ENCODE measurements around the gene ATP6AP2. TPM values are rescaled to one million over a fixed set of nuclear protein-coding genes. Genes with fewer than 3 reads are reported as not detected.

ATP6AP2 gene
- total RNA-seq, 1 experiment from 2014 or later, result 62.0 TPM

- H3K79me2 ChIP-seq (ENCODE audit: insufficient read depth, low read length), result no peaks in the 10 kb centered on the region
- no peak overlapping the region for H3K27ac ChIP-seq (ENCODE audit: low read depth, low read length)
- no peak overlapping the region for H3K4me3 ChIP-seq (replicated peaks in 1 of 2; ENCODE audit: low read depth in 1 of 2, low read length in 2 of 2)
- H3K36me3 ChIP-seq (ENCODE audit: control insufficient read depth in 1 of 2, insufficient read depth in 2 of 2, low read length in 2 of 2), result peaks cover 0 to 3% of the 10 kb centered on the region in 2 experiments; a peak in 1 of 4 replicates
- no peaks in the 10 kb centered on the region for H3K9me3 ChIP-seq (ENCODE audit: control insufficient read depth in 1 of 2, insufficient read depth in 1 of 2, low read depth in 1 of 2, low read length in 2 of 2)
- H3K4me1 ChIP-seq (ENCODE audit: control insufficient read depth in 1 of 2, insufficient read depth in 2 of 2, low read length in 2 of 2), result no peaks in the 10 kb centered on the region
- ATAC-seq (no peak), DNase-seq (ENCODE audit: low read depth, low spot score) (no peak)
- BruUV-seq (replicated peaks), result no TSS peak
- no peak overlapping the region for H3K9ac ChIP-seq (ENCODE audit: low read length)
- ChIA-PET RAD21 (ENCODE audit: low non-redundant PET in 1 of 2, low total read pairs in 2 of 2, uncharacterized antibody in 2 of 2, unreplicated experiment in 2 of 2) (no interaction called here), CTCF (no interaction called here), POLR2A (no interaction called here)
- H3K4me2 ChIP-seq (ENCODE audit: low read length), result no peak overlapping the region
- no peak for TF ChIP-seq ZNF274 (IDR thresholded peaks at IDR 0.05; ENCODE audit: low read depth, low read length)
- no peak for TF ChIP-seq POLR2A (IDR thresholded peaks at IDR 0.05; ENCODE audit: borderline replicate concordance, extremely low read depth, insufficient read depth, insufficient read length)
- TF ChIP-seq FOSL1 (IDR thresholded peaks at IDR 0.05; ENCODE audit: low read depth), result no peak
- no peak for TF ChIP-seq SP1 (IDR thresholded peaks at IDR 0.05; ENCODE audit: low read depth)
- TF ChIP-seq CBX3 (IDR thresholded peaks at IDR 0.05; ENCODE audit: low read depth), result no peak
- TF ChIP-seq EGR1 (IDR thresholded peaks at IDR 0.05; ENCODE audit: low read depth), result no peak
- no peak for TF ChIP-seq JUND (IDR thresholded peaks at IDR 0.05)
- intact Hi-C loops (cut with micrococcal nuclease), result no loop called here
- H3K9me2 ChIP-seq (ENCODE audit: insufficient read depth), result no peaks in the 10 kb centered on the region
- no peaks in the 10 kb centered on the region for H3K27me3 ChIP-seq (ENCODE audit: insufficient read depth, low read length)
- H2AFZ ChIP-seq (ENCODE audit: low read depth, low read length, poor library complexity, severe bottlenecking), result no peak overlapping the region
- no peaks in the 10 kb centered on the region for H4K20me1 ChIP-seq (ENCODE audit: insufficient read depth)
These were observed 22.7 kb downstream of the ATP6AP2 start for GRCh38 chrX:40603446-40603845.

- intact Hi-C loops (cut with micrococcal nuclease), result no loop called here
- no peaks in the 10 kb centered on the region for H3K4me1 ChIP-seq (ENCODE audit: control insufficient read depth in 1 of 2, insufficient read depth in 2 of 2, low read length in 2 of 2)
- TF ChIP-seq ELF1 (IDR thresholded peaks at IDR 0.05; ENCODE audit: borderline replicate concordance, low read depth), result no peak
- TF ChIP-seq SIN3A (IDR thresholded peaks at IDR 0.05; ENCODE audit: low read depth), result no peak
- no peak for TF ChIP-seq SP1 (IDR thresholded peaks at IDR 0.05; ENCODE audit: low read depth)
- no peak for TF ChIP-seq ATF3 (IDR thresholded peaks at IDR 0.05)
- no peak for TF ChIP-seq SRF (IDR thresholded peaks at IDR 0.05; ENCODE audit: low read depth)
- TF ChIP-seq POLR2A (IDR thresholded peaks at IDR 0.05; ENCODE audit: borderline replicate concordance, extremely low read depth, insufficient read depth, insufficient read length), result no peak
- TF ChIP-seq YY1 (IDR thresholded peaks at IDR 0.05; ENCODE audit: extremely low read depth, insufficient replicate concordance, low read depth, low read length), result no peak
- TF ChIP-seq REST (IDR thresholded peaks at IDR 0.05; ENCODE audit: low read depth), result no peak
- no peak for TF ChIP-seq TCF7L2 (IDR thresholded peaks at IDR 0.05; ENCODE audit: borderline replicate concordance, extremely low read depth, insufficient read depth, insufficient read length)
- TF ChIP-seq JUND (IDR thresholded peaks at IDR 0.05), result no peak
- TF ChIP-seq CBX3 (IDR thresholded peaks at IDR 0.05; ENCODE audit: low read depth), result no peak
- no peak for TF ChIP-seq RAD21 (IDR thresholded peaks at IDR 0.05; ENCODE audit: low read depth)
- TF ChIP-seq ZBTB33 (IDR thresholded peaks at IDR 0.05; ENCODE audit: extremely low read depth, insufficient replicate concordance, low read length), result no peak
- no peak for TF ChIP-seq EZH2phosphoT487 (IDR thresholded peaks at IDR 0.05; ENCODE audit: borderline replicate concordance)
These were observed 26.6 kb downstream of the ATP6AP2 start for GRCh38 chrX:40607381-40607780.

More at GRCh38 chrX:40607381-40607780, 26.6 kb downstream of the ATP6AP2 start:
- CTCF ChIA-PET, result no interaction called here
- no peak overlapping the region for H3K4me3 ChIP-seq (replicated peaks in 1 of 2; ENCODE audit: low read depth in 1 of 2, low read length in 2 of 2)
- POLR2A ChIA-PET, result no interaction called here
- no peak overlapping the region for H3K9ac ChIP-seq (ENCODE audit: low read length)
- H3K9me2 ChIP-seq (ENCODE audit: insufficient read depth), result no peaks in the 10 kb centered on the region
- H3K27me3 ChIP-seq (ENCODE audit: insufficient read depth, low read length), result no peaks in the 10 kb centered on the region
- RAD21 ChIA-PET (ENCODE audit: low non-redundant PET in 1 of 2, low total read pairs in 2 of 2, uncharacterized antibody in 2 of 2, unreplicated experiment in 2 of 2), result no interaction called here
- H3K4me2 ChIP-seq (ENCODE audit: low read length), result no peak overlapping the region
- BruUV-seq (replicated peaks), result no TSS peak
- no peak for ATAC-seq
- H2AFZ ChIP-seq (ENCODE audit: low read depth, low read length, poor library complexity, severe bottlenecking), result no peak overlapping the region
- H3K27ac ChIP-seq (ENCODE audit: low read depth, low read length), result no peak overlapping the region
- H4K20me1 ChIP-seq (ENCODE audit: insufficient read depth), result no peaks in the 10 kb centered on the region
- no peaks in the 10 kb centered on the region for H3K9me3 ChIP-seq (ENCODE audit: control insufficient read depth in 1 of 2, insufficient read depth in 1 of 2, low read depth in 1 of 2, low read length in 2 of 2)
- no peak for DNase-seq (ENCODE audit: low read depth, low spot score)
- H3K36me3 ChIP-seq (ENCODE audit: control insufficient read depth in 1 of 2, insufficient read depth in 2 of 2, low read length in 2 of 2), result no peaks in the 10 kb centered on the region
- H3K79me2 ChIP-seq (ENCODE audit: insufficient read depth, low read length), result no peaks in the 10 kb centered on the region

Data from HCT116 (cell line).